HG02763 (cell line): ENCODE measurements around the gene NARS2.
"Not testable (repeated sequence)": the region's sequence is repeated elsewhere in the genome, so short reads cannot be mapped to it uniquely, and the experiment has no call there.

Experiments used
- ATAC-seq: cut with Tn5 transposase; IDR thresholded peaks from one replicate; pipeline ENCODE4 v1.9.1; 2021; ENCODE audit warnings: mild to moderate bottlenecking, moderate library complexity; ENCODE audit not compliant: unreplicated experiment

NARS2 gene

GRCh38 chr11:78574386-78575381, at the start of gene NARS2:
TSS of gene NARS2 (minus strand) at chr11:78574864. CDS start at chr11:78574488, 376 bp downstream.
- peak; percentile 94 for ATAC-seq

- no peak for ATAC-seq
Measured at GRCh38 chr11:78622666-78623065, 48.0 kb upstream of the NARS2 start.

GRCh38 chr11:78620159-78620558, 45.5 kb upstream of the NARS2 start:
- no peak for ATAC-seq

GRCh38 chr11:78615724-78616123, 41.1 kb upstream of the NARS2 start:
- no peak for ATAC-seq

- ATAC-seq: no peak
Measured at GRCh38 chr11:78613378-78613813, 38.7 kb upstream of the NARS2 start.

- no peak for ATAC-seq
Measured at GRCh38 chr11:78612721-78613377, 38.2 kb upstream of the NARS2 start.

- ATAC-seq: not testable (repeated sequence)
Measured at GRCh38 chr11:78609321-78609720, 34.7 kb upstream of the NARS2 start.

GRCh38 chr11:78607696-78608095, 33.0 kb upstream of the NARS2 start:
- no peak for ATAC-seq

GRCh38 chr11:78606667-78607066, 32.0 kb upstream of the NARS2 start:
- ATAC-seq: no peak

- no peak for ATAC-seq
Measured at GRCh38 chr11:78605296-78605695, 30.6 kb upstream of the NARS2 start.

- ATAC-seq: no peak
Measured at GRCh38 chr11:78603792-78604191, 29.1 kb upstream of the NARS2 start.

- ATAC-seq: not testable (repeated sequence)
Measured at GRCh38 chr11:78602771-78603170, 28.1 kb upstream of the NARS2 start.

GRCh38 chr11:78601066-78601465, 26.4 kb upstream of the NARS2 start:
- ATAC-seq: not testable (repeated sequence)

GRCh38 chr11:78597579-78597978, 22.9 kb upstream of the NARS2 start:
- ATAC-seq: not testable (repeated sequence)

- ATAC-seq: no peak
Measured at GRCh38 chr11:78595436-78596130, 20.9 kb upstream of the NARS2 start.

- no peak for ATAC-seq
Measured at GRCh38 chr11:78594814-78595213, 20.1 kb upstream of the NARS2 start.

GRCh38 chr11:78588517-78588916, 13.9 kb upstream of the NARS2 start:
- no peak for ATAC-seq

GRCh38 chr11:78587446-78587845, 12.8 kb upstream of the NARS2 start:
- no peak for ATAC-seq

- no peak for ATAC-seq
Measured at GRCh38 chr11:78586452-78587046, 11.9 kb upstream of the NARS2 start.

- no peak for ATAC-seq
Measured at GRCh38 chr11:78583889-78584288, 9.2 kb upstream of the NARS2 start.

- no peak for ATAC-seq
Measured at GRCh38 chr11:78577495-78577894, 2.8 kb upstream of the NARS2 start.
